Fibroblast of skin of scalp (primary cell): ENCODE measurements around the gene DEDD. TPM values are rescaled to one million over a fixed set of nuclear protein-coding genes. Genes with fewer than 3 reads are reported as not detected.

Source experiments
- DNase-seq: peaks from one replicate; pipeline ENCODE4 v3.0.0-alpha.2; 2013
- polyA plus RNA-seq, 2 experiments: library from polyadenylated mRNA; unstranded; fragments of 120-200 nt; gene quantifications; one replicate each; pipeline ENCODE4 v1.2.1, GENCODE V29; 2013; ENCODE audit not compliant: insufficient read length in 2 of 2

Gene DEDD, protein sequence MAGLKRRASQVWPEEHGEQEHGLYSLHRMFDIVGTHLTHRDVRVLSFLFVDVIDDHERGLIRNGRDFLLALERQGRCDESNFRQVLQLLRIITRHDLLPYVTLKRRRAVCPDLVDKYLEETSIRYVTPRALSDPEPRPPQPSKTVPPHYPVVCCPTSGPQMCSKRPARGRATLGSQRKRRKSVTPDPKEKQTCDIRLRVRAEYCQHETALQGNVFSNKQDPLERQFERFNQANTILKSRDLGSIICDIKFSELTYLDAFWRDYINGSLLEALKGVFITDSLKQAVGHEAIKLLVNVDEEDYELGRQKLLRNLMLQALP
- 42.5 TPM for polyA plus RNA-seq (2013, experiment 1 of 2; ENCODE audit: insufficient read length)
- polyA plus RNA-seq (2013, experiment 2 of 2; ENCODE audit: insufficient read length): 39.8 TPM

DNA sequence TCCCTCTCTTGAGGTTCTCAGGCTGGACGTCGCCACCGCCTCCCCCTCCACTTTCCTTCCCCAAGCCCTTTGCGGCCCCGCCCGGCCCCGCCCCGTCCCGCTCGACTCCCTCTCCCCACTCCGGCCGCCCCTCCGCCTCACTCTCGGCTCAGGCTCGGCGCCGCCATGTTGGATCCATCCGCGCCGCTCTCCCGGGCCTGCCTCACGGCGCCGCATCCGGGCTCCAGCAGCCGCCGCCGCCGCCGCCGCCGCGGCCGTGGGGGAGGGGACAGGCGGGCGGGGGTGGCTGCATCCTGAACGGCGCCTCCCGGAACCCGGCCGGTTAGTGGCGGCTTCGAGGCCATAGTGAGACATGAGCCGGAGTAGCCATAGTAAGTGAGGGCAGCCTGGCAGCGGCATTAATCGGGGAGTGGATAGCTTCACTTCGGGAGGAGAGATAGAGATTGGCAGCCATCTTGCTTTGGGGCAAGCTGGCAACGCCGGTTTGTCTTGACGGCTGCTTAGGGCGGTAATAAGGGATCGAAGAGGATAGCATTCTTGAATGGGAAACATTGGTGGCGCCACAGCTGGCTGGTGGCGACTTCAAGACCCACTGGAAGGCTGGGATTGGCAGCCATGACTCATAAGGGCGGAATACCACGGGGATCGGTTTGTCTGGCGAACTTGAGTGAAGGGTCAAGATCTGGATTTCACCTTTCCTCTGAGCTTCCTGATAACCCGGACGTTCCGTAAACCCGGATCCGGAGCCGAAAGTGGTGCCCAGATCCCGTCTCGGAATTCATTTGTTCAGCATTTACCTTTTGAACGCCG is at the start of gene DEDD:
TSS of gene DEDD (minus strand) at position 258 of the 810 bp plus-strand sequence. CDS start 8,205 bp downstream, outside the sequence.
- DNase-seq: peak; percentile 98

DNA sequence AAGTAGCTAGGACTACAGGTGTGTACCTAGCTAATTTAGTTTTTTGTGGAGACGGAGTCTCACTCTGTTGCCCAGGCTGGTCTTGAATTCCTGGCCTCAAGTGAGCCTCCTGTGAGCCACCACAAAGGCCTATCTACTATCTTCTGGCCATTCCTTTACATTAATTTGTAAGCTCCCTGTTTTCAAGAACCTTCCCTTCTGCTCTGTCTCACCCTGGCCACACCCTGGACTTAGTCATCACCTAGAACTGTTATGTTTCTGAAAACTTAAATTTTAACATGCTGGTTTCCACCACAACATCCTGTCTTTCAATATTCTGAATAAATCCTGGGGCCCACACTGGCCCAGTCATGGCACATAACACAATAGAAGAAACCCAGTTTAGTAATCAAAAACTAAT is 49.7 kb upstream of the DEDD start:
- DNase-seq: peak; percentile 56

DNA sequence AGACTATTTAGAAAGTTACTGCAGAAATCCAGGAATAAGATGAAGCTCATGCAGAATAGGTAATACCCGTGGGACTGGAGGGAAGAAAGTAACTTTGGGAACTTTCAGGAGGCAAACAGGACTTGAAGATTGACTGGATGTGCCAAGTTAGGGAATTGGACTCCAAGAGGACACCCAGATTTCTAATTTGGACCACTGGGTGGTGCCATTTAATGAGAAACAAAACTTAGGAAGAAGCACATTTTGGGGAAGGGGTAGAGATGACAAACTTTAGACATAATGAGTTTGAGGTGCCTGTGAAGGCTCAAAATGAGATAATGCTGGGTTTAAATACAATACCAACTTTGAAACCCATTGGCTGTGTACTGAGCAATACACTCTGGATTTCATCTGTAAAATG is 48.2 kb upstream of the DEDD start:
- DNase-seq: peak; percentile 34

DNA sequence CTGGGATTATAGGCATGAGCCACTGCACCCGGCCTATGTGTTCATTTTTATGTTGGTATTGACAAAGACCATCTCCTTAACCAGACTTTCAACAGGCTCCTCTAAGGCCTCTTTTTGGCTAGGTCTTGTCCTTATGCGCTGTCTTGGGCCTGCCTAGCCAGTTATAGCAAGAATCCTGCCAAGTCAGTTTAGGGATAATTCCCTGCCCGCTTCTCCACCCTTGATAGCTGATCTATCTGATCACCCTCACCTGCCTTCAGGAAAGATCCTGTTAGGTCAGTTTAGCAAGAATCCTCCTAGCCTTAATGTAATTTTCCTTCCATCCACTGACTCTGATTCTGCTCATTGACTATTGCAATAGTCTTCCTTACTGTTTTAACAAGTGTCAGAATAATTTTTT is 47.2 kb upstream of the DEDD start:
- no peak for DNase-seq

DNA sequence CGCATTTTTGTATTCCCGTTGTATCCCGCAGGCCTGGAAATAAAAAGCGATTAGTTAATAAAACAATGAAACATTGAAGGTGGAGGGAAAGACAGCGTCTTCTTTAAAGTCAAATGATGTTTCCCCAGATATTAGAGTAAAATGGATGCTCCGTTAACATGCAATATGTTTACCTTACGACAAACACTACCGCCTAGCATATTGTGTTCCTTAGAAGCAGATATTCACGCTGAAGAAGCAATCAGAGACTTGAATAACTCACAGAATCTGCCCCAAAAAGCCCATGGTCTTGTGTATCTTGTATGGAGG is 45.4 kb upstream of the DEDD start:
- no peak for DNase-seq

DNA sequence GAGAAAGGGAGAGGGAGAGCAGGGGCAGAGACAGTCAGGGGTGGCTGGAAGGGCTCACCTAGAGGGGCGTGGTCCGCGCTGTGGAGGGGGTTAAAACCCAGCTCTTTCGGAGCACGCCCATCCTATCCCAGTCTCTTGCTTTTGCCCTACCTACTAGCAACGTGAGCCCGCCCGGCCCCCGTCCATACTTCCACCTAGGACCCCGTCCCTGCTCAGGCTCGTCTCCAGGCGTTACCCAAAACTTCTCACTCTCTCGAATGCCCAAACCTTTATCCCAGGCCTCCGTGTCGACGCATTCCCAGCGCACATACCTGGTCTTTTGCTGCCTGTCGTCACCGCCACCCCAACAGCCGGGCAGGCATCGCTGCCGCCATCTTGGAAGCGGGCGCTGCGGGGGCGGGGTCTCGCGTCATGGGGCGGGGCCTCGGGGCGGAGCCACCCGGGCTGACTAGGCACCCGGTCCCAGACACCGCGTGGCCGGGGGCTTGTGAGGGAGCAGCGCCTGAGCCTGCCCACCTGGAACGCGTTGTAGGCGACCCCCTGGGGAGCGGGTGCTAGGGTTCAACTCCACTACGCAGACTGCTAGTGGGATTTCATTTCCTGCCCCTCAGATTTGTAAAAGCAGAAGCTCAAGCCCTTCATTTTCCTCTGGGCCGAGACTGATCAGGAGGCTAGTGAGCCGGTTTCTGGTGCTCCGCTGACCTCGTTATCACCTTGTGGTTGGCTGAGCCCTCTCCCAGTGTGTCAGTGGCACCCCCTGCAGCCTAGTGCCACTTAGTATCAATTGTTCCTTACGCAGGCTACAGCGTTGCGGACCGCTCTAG is 44.9 kb upstream of the DEDD start, which contains the start of gene B4GALT3:
TSS of gene B4GALT3 (minus strand) at position 396 of the 824 bp plus-strand sequence. CDS start 1,447 bp downstream, outside the sequence.
- peak; percentile 77 for DNase-seq

DNA sequence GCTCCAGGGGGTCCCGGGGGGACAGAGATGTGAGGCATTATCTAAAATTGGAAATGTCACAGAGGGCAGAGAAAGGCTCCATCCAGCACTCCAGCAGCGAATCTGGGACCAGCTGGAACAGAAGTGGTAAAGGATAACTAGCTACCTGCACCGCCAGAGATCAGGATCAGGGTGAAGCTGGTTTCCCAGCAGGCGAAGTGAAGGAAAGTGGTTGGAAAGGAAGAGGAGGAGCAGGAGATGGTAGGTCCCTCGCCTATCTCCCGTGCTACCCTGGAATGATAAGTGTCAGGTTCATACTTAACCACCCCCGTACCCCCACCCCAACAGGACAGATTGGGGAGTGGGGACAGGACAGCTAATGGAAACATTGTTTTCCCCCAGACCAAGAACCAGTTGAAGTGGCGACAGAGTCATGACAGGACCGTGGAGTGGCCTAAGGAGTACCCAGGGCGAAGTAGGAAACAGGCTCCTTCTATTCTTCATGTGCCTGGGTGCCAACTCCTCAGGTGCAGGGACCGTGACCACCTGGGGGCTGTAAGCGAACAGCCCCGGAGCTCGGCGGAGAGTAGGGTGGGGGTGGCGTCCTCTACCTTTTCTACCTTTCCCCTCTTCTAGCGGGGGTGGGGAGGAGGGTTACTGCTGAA is 44.1 kb upstream of the DEDD start:
- DNase-seq: no peak

DNA sequence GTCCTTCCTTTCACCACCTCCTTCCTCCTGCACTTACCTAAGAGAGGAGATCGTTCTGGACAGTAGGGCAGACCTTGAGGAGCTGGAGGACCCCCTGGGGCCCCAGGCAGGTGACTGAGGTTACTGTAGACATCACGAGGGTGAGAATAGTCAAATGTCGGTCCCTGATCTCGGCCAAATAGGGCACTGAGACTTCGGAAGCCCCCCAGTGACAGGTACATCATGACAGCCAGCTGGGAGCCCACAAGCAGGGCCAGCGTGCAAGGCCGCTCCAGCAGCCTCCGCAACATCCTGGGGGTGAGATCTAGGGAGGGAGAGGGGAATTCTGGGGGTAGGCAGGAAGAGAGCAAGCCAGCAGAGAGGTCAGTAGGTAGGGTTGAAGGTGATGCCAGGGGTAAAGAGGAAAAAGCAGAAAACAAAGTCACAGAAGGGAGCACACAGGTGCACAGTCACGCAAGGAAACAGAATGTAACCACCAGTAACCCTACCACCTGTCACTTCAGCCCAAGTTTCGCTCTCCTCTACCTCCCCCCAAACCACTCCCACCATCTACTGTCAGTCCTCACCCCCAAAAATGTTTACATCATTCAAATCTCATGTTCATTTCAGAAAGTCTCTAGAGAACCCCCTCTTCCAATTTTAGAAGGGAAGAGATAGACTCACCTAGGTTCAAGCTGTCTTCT is 43.4 kb upstream of the DEDD start:
- DNase-seq: no peak

DNA sequence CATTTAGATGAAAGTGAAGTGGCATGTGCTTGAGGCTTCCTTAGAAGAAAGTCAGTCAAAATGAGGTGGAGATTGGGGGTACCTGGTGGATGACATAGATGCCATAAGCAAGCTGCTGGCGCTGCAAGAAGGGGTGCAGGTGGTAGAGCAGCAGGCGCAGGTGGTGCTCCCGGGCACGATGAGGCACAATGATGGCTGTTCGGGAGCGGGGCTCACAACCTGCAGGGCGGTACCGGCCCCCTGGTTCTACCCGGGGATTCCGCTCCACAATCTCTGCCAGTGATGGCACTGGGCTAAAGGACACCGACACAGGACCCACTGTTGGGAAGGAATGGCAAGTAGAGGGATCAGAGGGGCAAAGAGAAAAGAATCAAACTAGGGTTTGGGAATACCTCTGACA is 42.4 kb upstream of the DEDD start:
- no peak for DNase-seq

DNA sequence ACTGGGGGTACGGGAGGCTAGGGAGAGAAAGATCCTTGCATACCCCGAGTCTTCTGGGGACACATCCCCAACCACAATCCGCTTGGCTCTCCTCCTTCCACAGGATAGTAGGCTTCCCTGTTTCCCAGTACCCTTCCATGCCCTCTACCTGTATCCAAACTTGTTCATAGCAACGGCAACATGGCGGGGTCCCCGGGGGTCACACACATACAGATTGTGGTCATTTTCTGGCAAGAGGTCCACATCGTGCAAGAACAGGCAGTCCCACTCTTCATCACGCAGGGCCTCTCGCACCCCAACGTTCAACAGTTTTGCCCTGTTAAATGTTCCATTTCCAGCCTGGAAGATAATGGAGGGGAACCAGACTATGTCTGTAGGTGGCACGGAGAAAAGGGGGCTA is 41.2 kb upstream of the DEDD start:
- no peak for DNase-seq

DNA sequence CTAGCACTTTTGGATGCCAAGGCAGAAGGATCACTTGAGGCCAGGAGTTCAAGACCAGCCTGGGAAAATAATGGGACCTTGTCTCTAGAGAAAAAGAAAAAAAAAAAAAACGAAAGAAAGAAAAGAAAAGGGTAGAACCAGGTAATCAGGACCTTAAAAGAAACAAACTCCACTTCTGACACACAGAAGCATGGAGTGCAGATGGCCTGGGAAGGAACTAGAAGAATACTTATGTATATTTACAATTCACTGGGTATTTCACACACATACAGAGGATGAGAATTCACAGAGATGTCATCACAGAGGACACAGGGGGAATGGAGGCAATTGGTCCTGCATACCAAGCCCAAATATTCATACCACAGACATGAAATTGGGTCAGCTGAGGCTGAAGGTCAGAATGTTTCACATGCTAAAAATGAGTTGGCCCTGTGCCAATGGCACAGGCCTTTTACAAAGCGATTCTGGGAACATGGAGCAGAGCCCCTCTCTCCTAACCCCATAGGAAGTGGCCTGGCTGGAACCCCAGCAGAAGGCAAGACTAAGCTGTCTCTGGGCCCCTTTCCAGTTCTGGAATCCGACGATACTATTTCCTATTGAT is 40.4 kb upstream of the DEDD start:
- peak; percentile 97 for DNase-seq

DNA sequence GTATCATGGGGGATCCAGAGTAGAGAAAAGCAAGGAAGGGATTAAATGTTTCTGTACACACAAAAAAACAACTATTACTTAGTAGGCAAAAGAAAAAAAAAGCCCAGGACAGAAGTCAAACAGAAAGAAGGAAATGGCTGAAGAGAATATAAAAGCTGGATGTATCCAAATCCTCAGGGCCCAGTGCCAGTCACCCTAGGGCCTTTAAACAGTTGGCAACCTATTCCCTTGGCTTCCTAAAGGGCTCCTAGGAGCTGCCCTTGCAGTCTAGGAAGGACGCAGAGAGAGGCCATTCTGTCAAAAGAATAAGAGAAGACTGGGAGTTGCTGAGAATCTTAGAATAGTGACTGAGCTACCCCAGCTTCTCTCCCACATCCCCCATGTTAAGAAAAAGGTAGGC is 39.9 kb upstream of the DEDD start:
- no peak for DNase-seq

DNA sequence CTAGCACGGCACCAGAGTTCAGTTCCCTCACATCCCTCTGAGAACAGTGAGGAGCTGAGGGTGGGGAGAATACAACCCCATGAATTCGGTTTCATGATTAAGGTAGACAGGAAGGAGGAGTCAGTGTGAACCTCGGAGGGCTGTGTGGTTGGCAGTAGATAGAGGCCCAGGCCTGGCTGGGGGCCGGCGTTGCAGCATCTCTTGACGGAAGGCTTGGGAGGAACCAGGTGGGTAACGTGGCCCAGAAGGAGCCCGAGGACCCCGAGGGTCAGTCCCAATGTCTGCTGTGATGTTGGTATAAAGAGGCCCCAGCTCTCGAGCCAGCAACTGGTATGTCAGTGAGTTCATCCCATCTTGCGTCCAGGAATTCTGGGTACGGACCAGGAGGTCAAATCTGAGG is 39.2 kb upstream of the DEDD start:
- no peak for DNase-seq

DNA sequence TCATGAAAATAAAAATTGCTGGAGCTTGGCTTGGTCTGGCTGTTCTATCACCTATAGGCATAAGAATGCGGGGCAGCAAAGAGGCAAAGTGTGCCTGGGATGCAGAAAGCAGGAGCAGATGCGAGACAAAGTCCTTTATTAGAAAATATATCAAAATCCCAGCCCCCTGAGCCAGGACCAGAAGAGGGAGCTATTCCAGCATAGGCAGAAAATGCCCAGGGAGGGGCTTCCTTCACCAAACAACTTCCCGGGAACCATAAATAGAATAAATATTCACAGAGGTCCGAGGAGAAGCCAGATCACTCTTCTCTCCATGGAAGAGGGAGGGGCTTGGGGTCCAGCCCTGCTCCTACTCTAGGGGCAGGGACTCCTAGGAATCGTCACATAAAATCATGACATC is 38.7 kb upstream of the DEDD start:
- DNase-seq: no peak

DNA sequence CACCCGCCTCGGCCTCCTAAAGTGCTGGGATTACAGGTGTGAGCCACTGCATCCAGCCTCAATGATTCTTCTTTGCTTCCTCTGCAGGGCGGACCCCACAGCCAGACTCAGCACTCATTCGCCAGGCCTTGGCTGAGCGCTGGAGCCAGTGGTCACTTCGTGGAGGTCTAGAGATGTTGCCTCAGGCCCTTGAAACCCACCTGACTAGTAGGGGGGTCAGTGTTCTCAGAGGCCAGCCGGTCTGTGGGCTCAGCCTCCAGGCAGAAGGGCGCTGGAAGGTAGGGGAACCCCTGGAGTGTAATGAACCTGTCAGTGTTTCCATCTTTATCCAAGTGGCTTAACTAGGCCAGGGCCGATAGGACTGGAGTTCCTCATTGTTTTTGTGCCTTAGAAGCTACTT is 36.4 kb upstream of the DEDD start:
- DNase-seq: no peak

DNA sequence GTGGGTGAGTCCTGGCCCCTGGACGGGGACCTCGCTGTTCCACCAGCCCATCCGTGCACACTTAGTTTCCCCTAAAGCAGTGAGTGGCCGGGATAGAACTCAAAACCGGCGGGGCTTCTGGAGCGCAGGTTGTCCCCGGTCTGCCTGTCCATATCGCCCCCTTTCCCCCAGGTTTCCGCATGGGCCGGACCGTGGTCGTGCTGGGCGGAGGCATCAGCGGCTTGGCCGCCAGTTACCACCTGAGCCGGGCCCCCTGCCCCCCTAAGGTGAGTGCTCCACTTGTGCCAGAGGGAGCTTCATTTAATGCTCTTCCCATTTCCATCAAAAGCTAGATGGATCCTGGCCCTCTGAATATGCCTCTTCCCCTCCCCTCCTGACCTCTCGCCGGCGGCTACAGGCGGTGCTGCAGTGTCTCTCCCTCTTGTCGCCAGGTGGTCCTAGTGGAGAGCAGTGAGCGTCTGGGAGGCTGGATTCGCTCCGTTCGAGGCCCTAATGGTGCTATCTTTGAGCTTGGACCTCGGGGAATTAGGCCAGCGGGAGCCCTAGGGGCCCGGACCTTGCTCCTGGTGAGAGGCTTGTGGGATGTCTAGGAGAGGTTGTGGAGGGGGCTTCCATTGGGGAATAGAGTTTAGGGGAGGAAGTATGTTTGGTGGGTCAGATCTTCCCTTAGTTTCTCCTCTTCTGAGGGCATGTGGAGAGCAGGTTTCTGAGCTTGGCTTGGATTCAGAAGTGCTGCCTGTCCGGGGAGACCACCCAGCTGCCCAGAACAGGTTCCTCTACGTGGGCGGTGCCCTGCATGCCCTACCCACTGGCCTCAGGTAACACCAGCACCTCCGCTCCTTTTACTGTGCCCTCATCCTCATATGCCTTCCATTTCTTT is 34.4 kb upstream of the DEDD start:
- no peak for DNase-seq

DNA sequence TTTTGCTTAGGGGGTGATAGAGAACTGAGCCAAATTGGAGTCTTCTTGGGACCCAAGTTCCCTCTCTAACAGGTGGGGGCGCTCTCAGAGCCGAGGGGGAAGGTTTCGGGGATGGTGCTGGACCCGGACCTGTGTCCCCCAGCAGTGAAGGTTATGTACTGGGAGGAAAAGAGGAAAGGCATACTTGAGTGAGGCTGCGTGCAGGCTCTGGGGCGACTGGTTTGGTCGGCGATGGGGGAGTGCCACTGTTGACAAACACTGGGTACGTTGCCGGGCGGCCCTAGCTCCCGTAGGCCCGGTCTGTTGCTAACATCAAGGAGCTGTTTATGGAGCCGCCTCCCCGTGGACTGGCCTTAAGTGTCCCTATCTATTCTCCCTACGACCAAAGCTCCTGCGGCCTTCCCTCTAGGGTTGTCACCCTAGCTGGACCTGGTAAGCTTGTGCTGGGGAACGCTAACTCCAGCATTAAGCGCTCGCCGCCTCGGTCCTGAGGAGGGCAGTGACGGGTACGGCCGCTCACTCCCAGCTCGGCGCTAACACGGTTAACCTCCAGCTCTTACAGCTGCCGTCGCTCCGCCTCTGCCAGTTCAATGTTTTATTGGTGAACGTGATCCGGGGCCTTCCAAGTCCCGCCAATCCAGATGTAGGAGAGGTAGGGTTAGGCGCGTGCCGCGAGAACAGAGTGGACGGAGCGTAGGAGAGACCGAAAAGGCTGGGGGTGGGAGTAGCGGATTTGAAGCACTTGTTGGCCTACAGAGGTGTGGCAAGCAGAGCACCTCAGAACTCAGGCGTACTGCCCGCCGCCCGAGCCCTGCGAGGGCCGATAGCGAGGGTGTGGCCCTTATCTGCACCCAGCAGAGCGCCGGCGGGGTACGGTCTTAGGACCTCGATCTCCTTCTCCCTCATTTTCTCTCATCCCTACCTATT is 33.5 kb upstream of the DEDD start, which contains the start of gene PPOX:
TSS of gene PPOX (plus strand) at position 685 of the 927 bp plus-strand sequence. CDS start 422 bp downstream, outside the sequence.
- DNase-seq: peak; percentile 97

DNA sequence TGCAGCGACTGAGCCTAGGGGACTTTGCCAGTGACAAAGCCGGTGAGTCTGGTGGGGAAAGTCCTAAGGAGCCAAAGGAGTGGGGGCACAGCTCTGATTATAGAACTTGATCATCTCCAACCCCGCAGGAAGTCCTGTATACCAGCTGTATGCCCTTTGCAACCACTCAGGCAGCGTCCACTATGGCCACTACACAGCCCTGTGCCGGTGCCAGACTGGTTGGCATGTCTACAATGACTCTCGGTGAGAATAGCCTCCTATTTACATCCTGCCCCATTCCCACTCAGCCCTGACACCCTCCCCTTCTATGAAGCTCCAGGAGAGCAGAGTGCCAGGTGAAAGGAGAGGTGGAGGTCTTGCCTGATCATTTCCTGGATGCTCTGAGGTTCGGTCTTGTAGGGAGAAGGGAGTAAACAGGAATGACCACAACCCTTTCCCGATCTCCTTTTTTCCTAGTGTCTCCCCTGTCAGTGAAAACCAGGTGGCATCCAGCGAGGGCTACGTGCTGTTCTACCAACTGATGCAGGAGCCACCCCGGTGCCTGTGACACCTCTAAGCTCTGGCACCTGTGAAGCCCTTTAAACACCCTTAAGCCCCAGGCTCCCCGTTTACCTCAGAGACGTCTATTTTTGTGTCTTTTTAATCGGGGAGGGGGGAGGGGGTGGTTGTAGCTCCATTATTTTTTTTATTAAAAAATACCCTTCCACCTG is 32.6 kb upstream of the DEDD start:
- no peak for DNase-seq
